Breast epithelium (tissue), 3 donors: Measurements from ENCODE around the gene FERMT2.

Experiments
- POLR2A ChIP-seq: fragments of 450-650 bp; IDR thresholded peaks from one replicate; pipeline ENCODE4 v1.6.1; 2016; ENCODE audit warnings: antibody characterized with exemption, mild to moderate bottlenecking, moderate library complexity
- TF ChIP-seq, protein P1 (sequence below), 3 donors: fragments of 450-650 bp; IDR thresholded peaks; one replicate each; pipeline ENCODE4 v1.5.1; 2016 to 2017; ENCODE audit warnings: antibody characterized with exemption in 3 of 3, mild to moderate bottlenecking in 3 of 3, moderate library complexity in 3 of 3

DNA sequence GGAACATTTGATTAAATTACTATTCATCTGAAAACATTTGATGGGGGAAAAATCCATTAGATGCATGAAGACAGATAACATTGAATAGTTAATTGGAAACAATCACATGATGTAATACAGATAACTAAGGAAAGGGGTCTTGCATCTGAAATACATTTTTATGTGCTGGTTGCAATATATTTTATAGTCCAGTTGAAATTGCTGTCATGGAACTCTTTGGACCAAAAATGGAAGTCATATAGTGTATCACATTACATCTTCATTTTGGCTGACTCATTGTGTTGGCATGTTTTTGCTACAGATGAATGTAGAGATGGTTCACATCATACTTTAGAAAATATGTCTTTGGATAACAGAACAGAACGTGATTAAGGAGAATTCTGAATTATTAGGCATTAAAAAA is 116.4 kb downstream of the FERMT2 start:
- no peak for TF ChIP-seq POLR2A
- TF ChIP-seq, protein P1, sequence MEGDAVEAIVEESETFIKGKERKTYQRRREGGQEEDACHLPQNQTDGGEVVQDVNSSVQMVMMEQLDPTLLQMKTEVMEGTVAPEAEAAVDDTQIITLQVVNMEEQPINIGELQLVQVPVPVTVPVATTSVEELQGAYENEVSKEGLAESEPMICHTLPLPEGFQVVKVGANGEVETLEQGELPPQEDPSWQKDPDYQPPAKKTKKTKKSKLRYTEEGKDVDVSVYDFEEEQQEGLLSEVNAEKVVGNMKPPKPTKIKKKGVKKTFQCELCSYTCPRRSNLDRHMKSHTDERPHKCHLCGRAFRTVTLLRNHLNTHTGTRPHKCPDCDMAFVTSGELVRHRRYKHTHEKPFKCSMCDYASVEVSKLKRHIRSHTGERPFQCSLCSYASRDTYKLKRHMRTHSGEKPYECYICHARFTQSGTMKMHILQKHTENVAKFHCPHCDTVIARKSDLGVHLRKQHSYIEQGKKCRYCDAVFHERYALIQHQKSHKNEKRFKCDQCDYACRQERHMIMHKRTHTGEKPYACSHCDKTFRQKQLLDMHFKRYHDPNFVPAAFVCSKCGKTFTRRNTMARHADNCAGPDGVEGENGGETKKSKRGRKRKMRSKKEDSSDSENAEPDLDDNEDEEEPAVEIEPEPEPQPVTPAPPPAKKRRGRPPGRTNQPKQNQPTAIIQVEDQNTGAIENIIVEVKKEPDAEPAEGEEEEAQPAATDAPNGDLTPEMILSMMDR (IDR thresholded peaks at IDR 0.05): no peak
